ENCODE data around the gene CD9. TPM values are rescaled to one million over a fixed set of nuclear protein-coding genes. Genes with fewer than 3 reads are reported as not detected.

The CD9 gene
- total RNA-seq, 2 experiments from 2014 or later: 3.8 to 20.4 TPM

DNA sequence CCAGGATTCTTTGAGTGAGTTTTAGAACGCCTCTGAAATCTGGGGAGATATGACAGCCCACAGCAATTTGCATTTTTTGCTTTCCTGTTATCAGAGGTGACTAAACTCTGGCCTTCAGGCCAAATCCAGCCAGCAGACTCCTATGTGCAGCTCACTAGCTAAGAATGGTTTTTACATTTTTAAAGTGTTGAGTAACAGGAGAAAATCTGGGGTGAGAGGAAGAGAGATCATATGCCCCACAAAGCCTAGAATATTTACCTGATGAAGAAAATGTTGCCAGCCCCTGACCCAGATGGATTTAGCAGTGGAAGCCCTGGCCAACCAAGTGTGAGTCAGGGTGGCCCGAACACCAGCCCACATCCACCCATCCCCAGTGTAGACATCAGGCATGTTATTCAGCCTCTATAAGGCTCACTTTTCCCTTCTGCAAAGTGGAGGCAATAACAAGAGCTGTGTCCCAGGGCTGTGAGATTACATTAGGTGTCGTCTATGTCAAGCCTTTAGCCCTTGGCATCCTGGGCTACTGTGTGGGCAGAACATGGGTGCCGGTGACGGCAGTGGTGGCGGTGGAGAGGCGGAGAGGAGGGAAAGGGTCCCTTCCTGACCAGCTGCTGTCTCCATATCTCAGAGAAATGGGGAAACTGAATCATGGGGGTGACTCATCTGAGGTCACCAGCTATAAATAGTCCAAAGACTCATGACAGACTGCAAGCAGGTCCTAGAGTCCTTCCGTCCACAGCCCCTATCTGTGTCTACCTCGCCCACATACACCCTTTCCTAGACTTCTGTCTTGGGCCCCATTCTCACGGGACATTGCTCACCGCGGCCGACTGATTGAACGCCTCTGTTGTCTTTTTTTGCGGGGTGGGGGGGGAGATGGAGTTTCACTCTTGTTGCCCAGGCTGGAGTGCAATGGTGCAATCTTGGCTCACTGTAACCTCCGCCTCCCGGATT lies 32.6 kb upstream of the CD9 start:
- Mint-ChIP-seq H3K4me1 (peaks cover 23% of the 10 kb centered on the region), H3K4me3 (no peak overlapping the region), H3K9me3 (ENCODE audit: low read depth) (no peaks in the 10 kb centered on the region), H3K27me3 (peaks cover 12% of the 10 kb centered on the region), H3K36me3 (no peaks in the 10 kb centered on the region), H3K27ac (peak overlapping the region; percentile 78)
- ATAC-seq: peak; percentile 91
- CTCF ChIA-PET: interaction anchor here (0.6 to 3.6 kb wide), 4 partner anchors 28 to 753 kb away, joined by 3 to 14 read pairs (median 5); no protein-coding TSS in a partner anchor
- peak; percentile 79 for DNase-seq

GRCh38 chr12:6171409-6172015 lies 28.7 kb upstream of the CD9 start:
- Mint-ChIP-seq H3K4me1 (peaks cover 23% of the 10 kb centered on the region), H3K27me3 (peaks cover 19% of the 10 kb centered on the region), H3K36me3 (no peaks in the 10 kb centered on the region), H3K9me3 (ENCODE audit: low read depth) (no peaks in the 10 kb centered on the region), H3K4me3 (no peak overlapping the region), H3K27ac (no peak overlapping the region)
- CTCF ChIA-PET: no interaction called here
- no peak for DNase-seq
- no peak for ATAC-seq

DNA sequence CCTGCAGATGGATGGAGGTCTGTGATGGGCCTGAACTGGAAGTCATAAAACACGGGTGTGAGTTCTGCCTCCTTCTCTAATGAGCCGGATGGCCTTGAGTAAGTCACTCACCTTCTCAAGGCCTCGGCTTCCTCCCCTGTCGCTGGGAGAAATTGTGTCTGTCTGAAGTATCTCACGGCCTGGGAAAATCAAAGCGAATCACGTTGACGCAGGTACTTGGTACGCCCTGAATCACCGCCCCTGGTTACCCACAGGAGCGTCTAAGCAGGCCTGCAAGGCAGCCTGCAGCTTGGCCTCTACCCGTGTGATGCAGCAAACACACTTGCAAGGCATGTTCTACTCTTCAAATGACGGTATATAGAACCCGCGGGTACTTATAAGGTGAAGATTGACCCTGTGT lies 28.1 kb upstream of the CD9 start:
- Mint-ChIP-seq H3K9me3 (ENCODE audit: low read depth) (no peaks in the 10 kb centered on the region), H3K27ac (no peak overlapping the region), H3K36me3 (no peaks in the 10 kb centered on the region), H3K4me3 (no peak overlapping the region), H3K4me1 (peaks cover 19% of the 10 kb centered on the region), H3K27me3 (peaks cover 21% of the 10 kb centered on the region)
- DNase-seq: no peak
- CTCF ChIA-PET: interaction anchor here (0.9 kb wide), 1 partner anchor 14 kb away, joined by 3 read pairs; no protein-coding TSS in a partner anchor
- no peak for ATAC-seq

GRCh38 chr12:6172862-6173261 lies 27.3 kb upstream of the CD9 start:
- CTCF ChIA-PET: interaction anchor here (0.9 kb wide), 1 partner anchor 13 kb away, joined by 3 read pairs; no protein-coding TSS in a partner anchor
- H3K36me3 Mint-ChIP-seq: no peaks in the 10 kb centered on the region
- no peak overlapping the region for H3K27ac Mint-ChIP-seq
- no peak for DNase-seq
- H3K4me3 Mint-ChIP-seq: no peak overlapping the region
- no peaks in the 10 kb centered on the region for H3K9me3 Mint-ChIP-seq (ENCODE audit: low read depth)
- no peak for ATAC-seq
- peaks cover 24% of the 10 kb centered on the region for H3K27me3 Mint-ChIP-seq
- peaks cover 11% of the 10 kb centered on the region for H3K4me1 Mint-ChIP-seq

DNA sequence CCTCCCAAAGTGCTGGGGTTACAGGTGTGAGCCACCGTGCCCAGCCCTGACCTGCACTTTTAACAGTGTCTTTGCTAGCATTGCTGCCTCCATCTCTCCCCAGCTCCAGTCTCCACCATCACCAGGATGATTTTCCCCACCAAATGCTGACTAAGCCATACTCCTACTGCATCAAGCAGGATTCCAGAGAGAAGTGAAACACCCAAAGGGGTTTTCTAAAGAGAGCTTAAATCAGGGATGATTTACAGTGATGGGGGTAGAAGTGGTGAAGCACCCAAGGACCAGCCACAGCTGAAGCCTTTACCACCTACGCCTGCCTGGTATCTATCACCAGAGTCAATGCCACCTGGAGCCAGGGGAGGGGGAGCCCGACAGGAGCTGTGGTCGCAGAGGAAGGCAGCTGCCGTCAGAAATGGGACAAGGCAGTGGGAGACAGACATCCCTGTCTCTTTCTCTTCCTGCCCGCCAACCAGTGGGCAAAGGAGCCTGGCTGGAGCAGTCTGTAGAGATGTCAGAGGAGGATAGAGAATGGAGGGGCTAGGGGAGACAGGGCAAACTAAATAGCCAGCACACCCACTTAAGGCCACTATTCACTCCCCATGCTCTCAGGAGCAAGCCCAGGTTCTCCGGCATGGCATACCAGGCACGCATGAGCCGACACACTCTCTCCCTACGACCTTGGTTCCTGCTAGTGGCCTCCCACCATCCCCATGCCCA lies 22.4 kb upstream of the CD9 start:
- Mint-ChIP-seq H3K27ac (no peak overlapping the region), H3K27me3 (peaks cover 21% of the 10 kb centered on the region), H3K9me3 (ENCODE audit: low read depth) (no peaks in the 10 kb centered on the region), H3K4me3 (no peak overlapping the region), H3K36me3 (no peaks in the 10 kb centered on the region), H3K4me1 (no peaks in the 10 kb centered on the region)
- CTCF ChIA-PET: interaction anchor here (0.9 kb wide), 1 partner anchor 101 kb away, joined by 3 read pairs; no protein-coding TSS in a partner anchor
- ATAC-seq (no peak), DNase-seq (no peak)

GRCh38 chr12:6178981-6179761 lies 21.0 kb upstream of the CD9 start:
- no peak overlapping the region for H3K27ac Mint-ChIP-seq
- DNase-seq (no peak), ATAC-seq (no peak)
- H3K4me3 Mint-ChIP-seq: no peak overlapping the region
- no peaks in the 10 kb centered on the region for H3K4me1 Mint-ChIP-seq
- CTCF ChIA-PET: no interaction called here
- peaks cover 15% of the 10 kb centered on the region for H3K27me3 Mint-ChIP-seq
- no peaks in the 10 kb centered on the region for H3K9me3 Mint-ChIP-seq (ENCODE audit: low read depth)
- no peaks in the 10 kb centered on the region for H3K36me3 Mint-ChIP-seq

GRCh38 chr12:6180268-6181051 lies 19.7 kb upstream of the CD9 start:
- ATAC-seq: no peak
- DNase-seq: no peak
- Mint-ChIP-seq H3K27me3 (peaks cover 14% of the 10 kb centered on the region), H3K4me3 (no peak overlapping the region), H3K27ac (no peak overlapping the region), H3K9me3 (ENCODE audit: low read depth) (no peaks in the 10 kb centered on the region), H3K4me1 (no peaks in the 10 kb centered on the region), H3K36me3 (no peaks in the 10 kb centered on the region)
- CTCF ChIA-PET: no interaction called here

GRCh38 chr12:6181166-6181565 lies 19.0 kb upstream of the CD9 start:
- peaks cover 14% of the 10 kb centered on the region for H3K27me3 Mint-ChIP-seq
- ATAC-seq (no peak), DNase-seq (no peak)
- CTCF ChIA-PET: interaction anchor here (1.5 kb wide), 1 partner anchor 20 kb away, joined by 3 read pairs; no protein-coding TSS in a partner anchor
- no peaks in the 10 kb centered on the region for H3K9me3 Mint-ChIP-seq (ENCODE audit: low read depth)
- no peak overlapping the region for H3K27ac Mint-ChIP-seq
- no peaks in the 10 kb centered on the region for H3K4me1 Mint-ChIP-seq
- no peaks in the 10 kb centered on the region for H3K36me3 Mint-ChIP-seq
- no peak overlapping the region for H3K4me3 Mint-ChIP-seq

DNA sequence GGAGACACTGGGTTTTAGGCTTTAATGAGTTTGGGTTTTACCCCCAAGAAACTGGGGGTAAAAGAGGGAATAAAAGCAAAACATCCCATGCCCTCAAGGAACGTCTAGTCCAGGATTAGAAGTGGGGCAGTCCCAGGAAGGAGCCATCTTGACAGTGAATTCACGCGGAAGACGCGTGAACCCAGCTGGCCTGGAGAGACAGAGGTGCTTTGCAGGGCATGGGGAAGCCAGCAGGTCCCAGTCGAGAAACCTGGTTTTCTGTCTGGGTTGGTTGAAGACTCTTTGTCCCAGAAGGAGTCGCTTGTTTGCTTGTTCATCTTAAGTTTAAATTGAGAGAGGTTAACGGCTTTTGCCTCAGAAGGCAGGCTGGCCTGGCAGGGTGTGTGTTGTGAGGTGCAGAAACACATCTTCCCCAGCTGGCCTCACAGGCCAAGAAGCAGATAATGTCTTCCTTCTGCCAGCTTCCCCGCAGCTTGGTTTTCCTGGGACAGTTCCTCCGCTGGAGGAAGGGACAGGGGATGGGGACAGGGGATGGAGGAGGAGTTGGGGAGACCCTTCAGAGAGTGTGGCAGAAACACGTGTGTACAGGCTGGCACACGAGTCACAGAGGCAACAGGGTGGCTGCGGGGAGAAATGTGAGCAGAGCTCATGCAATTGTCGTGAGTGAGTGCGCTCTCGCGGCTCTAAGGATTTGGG lies 18.5 kb upstream of the CD9 start:
- DNase-seq: no peak
- Mint-ChIP-seq H3K4me1 (no peaks in the 10 kb centered on the region), H3K36me3 (no peaks in the 10 kb centered on the region), H3K27me3 (peaks cover 17% of the 10 kb centered on the region), H3K4me3 (no peak overlapping the region), H3K27ac (no peak overlapping the region), H3K9me3 (ENCODE audit: low read depth) (no peaks in the 10 kb centered on the region)
- CTCF ChIA-PET: interaction anchor here (1.5 kb wide), 1 partner anchor 20 kb away, joined by 3 read pairs; no protein-coding TSS in a partner anchor
- ATAC-seq: no peak

DNA sequence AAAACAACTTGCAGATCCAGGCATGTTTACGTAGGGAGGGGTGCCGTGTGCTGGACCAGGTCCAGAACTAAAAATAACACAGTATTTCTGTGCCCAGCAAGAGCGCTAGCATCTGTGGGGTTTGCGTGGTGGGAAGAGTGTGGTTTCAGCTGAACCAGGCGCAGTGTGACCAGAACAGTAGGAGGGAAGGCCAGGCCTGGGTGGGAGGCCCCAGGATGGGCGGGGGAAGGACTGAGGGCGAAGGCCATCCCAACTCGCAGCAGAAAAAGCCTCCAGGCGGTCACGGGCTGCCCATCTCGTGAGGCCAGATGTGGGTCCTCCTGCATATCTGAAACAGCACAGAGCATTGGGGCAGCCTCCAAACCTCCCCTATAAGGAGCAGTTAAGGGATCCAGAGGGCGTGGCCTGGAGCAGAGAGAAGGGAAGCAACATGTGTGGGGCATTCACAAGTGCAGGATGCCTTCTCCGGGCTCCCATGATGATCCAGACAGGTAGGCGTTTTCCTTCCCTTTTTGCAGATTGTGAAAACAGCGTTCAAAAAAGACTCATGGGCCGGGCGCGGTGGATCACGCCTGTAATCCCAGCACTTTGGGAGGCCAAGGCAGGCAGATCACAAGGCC lies 17.8 kb upstream of the CD9 start:
- no peak for DNase-seq
- Mint-ChIP-seq H3K27ac (no peak overlapping the region), H3K4me1 (no peaks in the 10 kb centered on the region), H3K36me3 (no peaks in the 10 kb centered on the region), H3K27me3 (peaks cover 16% of the 10 kb centered on the region), H3K4me3 (no peak overlapping the region), H3K9me3 (ENCODE audit: low read depth) (no peaks in the 10 kb centered on the region)
- ATAC-seq: no peak
- CTCF ChIA-PET: interaction anchor here (1.5 kb wide), 1 partner anchor 19 kb away, joined by 3 read pairs; no protein-coding TSS in a partner anchor

DNA sequence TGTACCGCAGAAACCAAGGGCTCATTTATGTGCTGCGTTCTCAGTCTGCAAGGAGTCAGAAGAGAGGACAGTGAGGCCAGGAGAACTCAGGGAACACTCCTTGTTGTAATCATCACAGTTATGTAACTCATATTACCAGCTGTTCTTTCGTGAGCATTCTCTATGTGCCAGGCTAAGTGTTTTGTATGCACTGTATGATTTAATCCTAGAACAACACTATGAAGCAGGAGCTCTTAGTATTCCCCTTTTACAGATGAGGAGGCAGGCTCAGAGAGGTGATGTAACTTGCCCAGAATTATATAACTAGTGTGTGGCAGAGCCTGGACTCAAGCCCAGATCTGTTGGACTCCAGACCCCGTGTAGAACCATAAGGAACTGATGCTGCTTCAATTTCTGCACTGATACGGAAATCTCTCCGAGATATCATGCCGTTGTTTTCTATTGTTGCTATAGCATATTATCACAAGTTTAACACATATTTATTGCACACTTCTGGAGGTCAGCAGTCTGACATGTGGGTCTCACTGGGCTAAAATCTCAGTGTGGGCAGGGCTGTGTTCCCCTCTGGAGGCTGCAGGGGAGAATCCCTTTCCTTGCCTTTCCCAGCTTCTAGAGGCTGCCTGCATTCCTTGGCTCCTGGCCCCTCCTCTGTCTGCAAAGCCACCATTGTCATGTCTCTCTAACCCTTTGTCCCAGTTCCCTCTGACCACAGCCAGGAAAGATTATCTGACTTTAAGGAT lies 16.3 kb upstream of the CD9 start:
- CTCF ChIA-PET: interaction anchor here (0.6 to 1.0 kb wide), 2 partner anchors 12 to 196 kb away, joined by 3 to 6 read pairs; no protein-coding TSS in a partner anchor
- Mint-ChIP-seq H3K27me3 (peaks cover 23% of the 10 kb centered on the region), H3K27ac (no peak overlapping the region), H3K9me3 (ENCODE audit: low read depth) (no peaks in the 10 kb centered on the region), H3K4me3 (no peak overlapping the region), H3K36me3 (no peaks in the 10 kb centered on the region), H3K4me1 (no peaks in the 10 kb centered on the region)
- no peak for ATAC-seq
- DNase-seq: no peak

All from activated CD8-positive, alpha-beta memory T cell treated with anti-CD3 and anti-CD28 coated beads, Interleukin-2, amount 10 ng/mL, durations not matched to agents 7 days and 5 days (primary cell).